ENCODE measurements around the gene GRAP.

The GRAP gene

DNA sequence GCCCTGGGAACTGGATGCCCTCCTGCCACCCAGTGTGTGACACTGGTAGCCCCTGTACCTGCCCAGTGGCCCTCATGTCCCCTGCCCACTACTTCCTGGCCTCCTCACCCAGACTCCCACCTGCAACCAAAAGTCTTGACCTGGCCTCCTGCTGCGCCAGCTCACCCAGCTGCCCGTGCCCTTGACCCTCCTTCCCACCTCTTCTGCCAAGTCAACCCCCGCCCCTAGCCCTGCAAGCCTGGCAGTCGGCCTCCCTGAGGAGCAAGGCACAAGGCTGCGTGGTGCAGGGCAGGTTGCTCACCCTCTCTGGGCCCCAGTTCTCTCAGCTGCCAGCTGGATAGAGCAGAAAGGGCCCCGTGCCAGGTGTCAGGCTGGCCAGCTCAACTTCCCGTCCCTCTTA, 29.9 kb downstream of the GRAP start:
- Histone ChIP-seq H3K27ac (ENCODE audit: low read depth, low read length) (no peak overlapping the region), H3K9ac (ENCODE audit: low read length) (no peak overlapping the region), H3K9me3 (ENCODE audit: control insufficient read depth, insufficient read depth, low read depth, low read length) (no peaks in the 10 kb centered on the region), H3K27me3 (ENCODE audit: control insufficient read depth, insufficient read depth, low read length) (no peaks in the 10 kb centered on the region), H3K4me1 (ENCODE audit: control insufficient read depth, insufficient read depth, low read length) (peaks cover 13% of the 10 kb centered on the region; the same call in 1 of the 2 replicates), H3K36me3 (ENCODE audit: control insufficient read depth, insufficient read depth, low read length) (no peaks in the 10 kb centered on the region), H3K4me3 (ENCODE audit: low read depth, low read length) (no peak overlapping the region)

DNA sequence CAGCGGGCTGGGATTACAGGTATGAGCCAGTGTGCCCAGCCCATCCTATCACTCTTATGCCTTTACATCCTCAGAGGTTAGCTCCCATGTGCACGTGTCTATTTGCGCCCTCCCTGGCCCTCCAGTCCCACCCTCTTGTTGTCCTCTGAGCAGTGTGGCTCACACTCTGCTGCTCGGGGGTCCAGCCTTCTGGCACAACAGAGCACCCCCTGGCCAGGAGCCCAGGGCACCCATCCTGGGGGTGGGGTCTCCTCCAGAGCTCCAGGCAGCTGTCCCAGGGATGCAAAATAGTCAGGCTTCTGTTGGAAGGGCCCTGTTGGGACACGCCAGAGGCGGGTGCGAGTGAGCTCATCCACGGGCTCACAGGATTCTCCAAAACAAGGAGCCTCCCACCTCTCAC, 30.5 kb downstream of the GRAP start:
- Histone ChIP-seq H3K27me3 (ENCODE audit: control insufficient read depth, insufficient read depth, low read length) (no peaks in the 10 kb centered on the region), H3K9me3 (ENCODE audit: control insufficient read depth, insufficient read depth, low read depth, low read length) (no peaks in the 10 kb centered on the region), H3K4me1 (ENCODE audit: control insufficient read depth, insufficient read depth, low read length) (peaks cover 18% of the 10 kb centered on the region; the same call in 1 of the 2 replicates), H3K27ac (ENCODE audit: low read depth, low read length) (no peak overlapping the region), H3K9ac (ENCODE audit: low read length) (no peak overlapping the region), H3K36me3 (ENCODE audit: control insufficient read depth, insufficient read depth, low read length) (no peaks in the 10 kb centered on the region), H3K4me3 (ENCODE audit: low read depth, low read length) (no peak overlapping the region)

DNA sequence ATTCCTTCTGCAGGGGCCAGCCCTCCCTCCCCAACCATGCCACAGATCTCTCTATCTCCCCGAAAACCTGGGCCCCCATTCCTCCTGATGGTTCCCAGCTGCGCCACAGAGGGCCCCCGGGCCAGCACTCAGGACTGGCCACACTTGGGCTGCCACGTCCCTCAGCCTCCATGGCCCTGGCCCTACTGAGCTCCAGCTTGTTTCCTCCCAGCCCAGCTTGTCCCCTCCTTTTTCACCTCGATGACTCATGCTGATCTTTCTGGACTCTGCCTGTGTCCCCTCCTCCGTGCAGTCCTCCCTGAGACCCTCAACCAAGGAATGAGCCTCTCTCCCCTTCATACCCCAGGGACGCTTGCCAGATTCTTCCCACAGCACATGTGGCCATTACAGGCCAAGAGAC, 31.3 kb downstream of the GRAP start:
- no peak overlapping the region for H3K27ac ChIP-seq (ENCODE audit: low read depth, low read length)

DNA sequence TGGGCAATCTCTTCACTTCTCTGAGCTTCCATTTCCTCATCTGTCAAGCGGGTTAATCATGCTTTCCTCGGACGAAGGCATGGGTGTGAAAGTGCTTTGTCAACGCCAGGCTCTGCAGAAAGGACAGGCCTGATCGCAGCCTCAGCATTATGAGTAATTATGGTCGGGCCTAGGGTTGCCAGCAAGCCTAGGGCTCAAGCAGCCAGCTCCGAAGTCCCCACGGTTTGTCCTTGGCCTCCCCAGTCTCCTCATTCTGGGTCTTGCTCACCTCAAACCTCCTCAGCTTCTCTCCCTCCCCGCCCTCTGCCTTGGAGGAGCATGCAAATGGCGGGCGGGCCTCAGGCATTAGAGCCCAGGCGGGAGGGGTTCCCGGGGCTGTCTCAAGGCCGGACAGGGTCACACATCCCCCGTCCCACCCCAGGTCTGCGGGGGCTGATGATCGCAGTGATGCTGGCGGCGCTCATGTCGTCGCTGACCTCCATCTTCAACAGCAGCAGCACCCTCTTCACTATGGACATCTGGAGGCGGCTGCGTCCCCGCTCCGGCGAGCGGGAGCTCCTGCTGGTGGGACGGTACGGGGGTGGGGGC, 32.0 kb downstream of the GRAP start:
- Histone ChIP-seq H3K4me3 (ENCODE audit: low read depth, low read length) (no peak overlapping the region), H3K36me3 (ENCODE audit: control insufficient read depth, insufficient read depth, low read length) (no peaks in the 10 kb centered on the region), H3K4me1 (ENCODE audit: control insufficient read depth, insufficient read depth, low read length) (peaks cover 28% of the 10 kb centered on the region), H3K27me3 (ENCODE audit: control insufficient read depth, insufficient read depth, low read length) (no peaks in the 10 kb centered on the region), H3K9ac (ENCODE audit: low read length) (no peak overlapping the region), H3K27ac (ENCODE audit: low read depth, low read length) (no peak overlapping the region), H3K9me3 (ENCODE audit: control insufficient read depth, insufficient read depth, low read depth, low read length) (no peaks in the 10 kb centered on the region)

More for the DNA sequence above, 31.3 kb downstream of the GRAP start:
- H3K9me3 ChIP-seq (ENCODE audit: control insufficient read depth, insufficient read depth, low read depth, low read length), result no peaks in the 10 kb centered on the region
- no peaks in the 10 kb centered on the region for H3K36me3 ChIP-seq (ENCODE audit: control insufficient read depth, insufficient read depth, low read length)
- peaks cover 27% of the 10 kb centered on the region for H3K4me1 ChIP-seq (ENCODE audit: control insufficient read depth, insufficient read depth, low read length)
- no peak overlapping the region for H3K4me3 ChIP-seq (ENCODE audit: low read depth, low read length)
- no peak overlapping the region for H3K9ac ChIP-seq (ENCODE audit: low read length)
- no peaks in the 10 kb centered on the region for H3K27me3 ChIP-seq (ENCODE audit: control insufficient read depth, insufficient read depth, low read length)

DNA sequence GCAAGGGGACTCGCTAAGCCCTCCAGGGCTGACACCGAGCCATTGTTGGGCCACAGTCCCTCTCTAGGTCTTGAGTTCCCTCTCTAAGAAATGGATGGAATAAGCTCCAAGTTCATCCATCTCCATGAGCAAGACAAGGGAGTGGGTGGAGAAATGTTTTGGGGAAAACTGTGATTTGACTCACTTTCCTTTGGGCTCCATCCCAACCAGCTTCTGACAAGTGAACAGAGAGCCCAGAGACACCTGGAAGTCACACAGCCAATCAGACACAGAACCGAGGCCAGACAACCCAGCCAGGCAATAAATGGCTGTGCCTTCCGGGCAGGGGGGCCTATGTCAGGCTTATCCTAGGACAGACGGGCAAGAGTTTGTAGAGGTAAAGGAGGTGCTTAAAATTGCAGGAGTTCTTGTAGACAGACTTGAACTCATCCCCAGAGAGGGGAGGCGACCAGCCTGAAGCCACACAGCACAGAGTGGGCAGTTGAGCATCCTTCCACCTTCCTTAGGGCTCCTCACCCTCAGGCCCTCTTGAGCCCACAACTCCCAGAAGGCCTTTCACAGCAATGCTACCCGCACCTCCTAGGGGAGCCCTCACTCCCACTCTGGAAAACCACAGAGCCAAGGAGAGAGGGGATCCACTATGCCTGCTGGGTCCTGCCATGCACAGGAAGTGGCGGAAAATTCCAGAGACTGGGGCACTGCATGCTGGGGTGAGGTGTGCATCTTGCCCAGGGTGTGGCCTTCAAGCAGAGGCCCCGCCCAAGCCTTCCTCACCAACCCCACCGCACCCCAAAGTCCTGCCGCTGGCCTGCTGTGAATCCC, 32.7 kb downstream of the GRAP start:
- H3K4me3 ChIP-seq (ENCODE audit: low read depth, low read length), result no peak overlapping the region
- no peak overlapping the region for H3K27ac ChIP-seq (ENCODE audit: low read depth, low read length)
- H3K4me1 ChIP-seq (ENCODE audit: control insufficient read depth, insufficient read depth, low read length), result peaks cover 24% of the 10 kb centered on the region
- no peaks in the 10 kb centered on the region for H3K9me3 ChIP-seq (ENCODE audit: control insufficient read depth, insufficient read depth, low read depth, low read length)
- no peak overlapping the region for H3K9ac ChIP-seq (ENCODE audit: low read length)
- H3K36me3 ChIP-seq (ENCODE audit: control insufficient read depth, insufficient read depth, low read length), result no peaks in the 10 kb centered on the region
- no peaks in the 10 kb centered on the region for H3K27me3 ChIP-seq (ENCODE audit: control insufficient read depth, insufficient read depth, low read length)

DNA sequence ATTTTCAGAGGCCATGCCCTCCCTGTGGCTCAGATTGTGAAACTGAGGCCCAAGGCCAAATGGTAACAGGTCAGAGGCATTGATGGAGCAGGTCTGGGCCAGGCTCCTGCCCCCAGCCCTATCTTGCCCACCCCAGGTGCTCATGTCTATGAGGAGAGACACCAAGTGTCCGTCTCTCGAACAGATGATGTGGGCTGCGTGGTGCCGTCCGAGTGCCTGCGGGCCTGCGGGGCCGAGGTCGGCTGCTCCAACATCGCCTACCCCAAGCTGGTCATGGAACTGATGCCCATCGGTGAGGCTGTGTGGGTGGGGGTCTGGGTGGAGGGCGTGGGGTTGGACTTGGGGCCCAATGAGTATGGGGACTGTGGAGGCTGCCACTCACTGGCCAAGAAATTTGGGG, 33.5 kb downstream of the GRAP start:
- Histone ChIP-seq H3K4me1 (ENCODE audit: control insufficient read depth, insufficient read depth, low read length) (peaks cover 24% of the 10 kb centered on the region), H3K9me3 (ENCODE audit: control insufficient read depth, insufficient read depth, low read depth, low read length) (no peaks in the 10 kb centered on the region), H3K36me3 (ENCODE audit: control insufficient read depth, insufficient read depth, low read length) (no peaks in the 10 kb centered on the region), H3K27me3 (ENCODE audit: control insufficient read depth, insufficient read depth, low read length) (no peaks in the 10 kb centered on the region), H3K9ac (ENCODE audit: low read length) (no peak overlapping the region), H3K4me3 (ENCODE audit: low read depth, low read length) (no peak overlapping the region), H3K27ac (ENCODE audit: low read depth, low read length) (no peak overlapping the region)

DNA sequence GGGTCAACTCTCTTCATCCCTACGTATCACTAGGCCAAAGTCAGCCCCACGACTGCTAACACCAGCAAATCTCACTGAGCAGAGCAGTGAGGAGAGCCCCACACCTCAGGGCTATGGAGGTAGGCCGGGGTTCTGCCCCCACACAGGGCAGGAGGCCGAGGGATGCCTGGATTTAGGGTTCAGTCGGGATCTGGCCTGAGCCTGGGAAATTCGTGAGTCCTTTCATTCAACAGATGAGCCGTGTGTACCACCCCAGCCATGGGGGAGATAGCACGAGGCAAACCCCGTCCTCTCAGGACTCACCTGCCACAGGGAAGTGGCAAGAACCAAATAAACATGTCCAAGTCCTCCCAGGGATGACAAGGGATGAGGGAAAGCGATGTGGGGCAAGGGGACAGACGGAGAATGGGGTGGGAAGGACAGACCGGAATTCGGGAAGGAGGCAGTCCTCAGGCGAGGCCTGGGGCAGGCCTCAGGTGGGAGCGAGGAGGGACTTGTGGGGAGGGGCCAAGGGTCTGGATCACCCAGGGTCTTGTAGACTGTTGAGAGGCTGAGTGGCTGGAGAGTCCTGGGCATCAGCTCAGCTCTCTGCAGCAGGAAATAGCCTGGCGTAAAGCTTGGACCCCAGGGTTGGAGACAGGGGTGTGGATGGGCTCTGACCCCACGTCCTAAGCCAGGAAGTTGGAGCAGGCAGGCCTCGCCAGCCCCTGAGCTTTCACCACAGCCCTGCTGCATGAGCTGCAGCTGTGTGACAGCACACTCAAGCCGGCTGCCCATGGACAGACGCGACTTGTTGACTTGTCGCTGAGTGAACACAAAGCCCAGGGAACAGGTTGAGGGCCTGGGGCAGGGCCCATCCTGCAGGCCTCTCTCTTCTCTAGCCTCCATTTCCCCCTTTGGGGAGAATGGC, 34.3 kb downstream of the GRAP start:
- Histone ChIP-seq H3K9ac (ENCODE audit: low read length) (no peak overlapping the region), H3K27ac (ENCODE audit: low read depth, low read length) (no peak overlapping the region), H3K27me3 (ENCODE audit: control insufficient read depth, insufficient read depth, low read length) (no peaks in the 10 kb centered on the region)

DNA sequence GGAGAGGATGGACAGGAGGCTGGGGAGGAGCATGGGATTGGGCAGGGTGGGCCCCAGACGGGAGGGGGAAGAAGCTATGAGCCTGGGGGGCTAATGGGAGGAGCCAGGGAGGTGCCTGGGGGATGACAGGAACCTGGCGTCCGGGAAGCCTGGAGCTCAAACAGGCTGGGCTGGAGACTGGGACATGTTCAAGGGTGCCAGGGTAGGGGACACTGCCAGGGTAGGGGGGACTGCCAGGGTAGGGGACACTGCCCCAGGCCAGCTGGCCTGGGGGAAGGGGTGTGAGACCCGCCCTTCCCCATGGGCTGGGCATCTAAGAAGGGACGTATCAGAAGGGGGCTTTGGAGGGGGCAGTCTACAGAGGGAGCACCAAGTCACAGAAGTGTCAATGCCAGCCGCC, 35.2 kb downstream of the GRAP start:
- H3K4me3 ChIP-seq (ENCODE audit: low read depth, low read length), result no peak overlapping the region
- no peak overlapping the region for H3K9ac ChIP-seq (ENCODE audit: low read length)
- no peaks in the 10 kb centered on the region for H3K36me3 ChIP-seq (ENCODE audit: control insufficient read depth, insufficient read depth, low read length)

More for the DNA sequence above, 34.3 kb downstream of the GRAP start:
- H3K9me3 ChIP-seq (ENCODE audit: control insufficient read depth, insufficient read depth, low read depth, low read length), result no peaks in the 10 kb centered on the region
- no peaks in the 10 kb centered on the region for H3K36me3 ChIP-seq (ENCODE audit: control insufficient read depth, insufficient read depth, low read length)
- H3K4me3 ChIP-seq (ENCODE audit: low read depth, low read length), result no peak overlapping the region
- H3K4me1 ChIP-seq (ENCODE audit: control insufficient read depth, insufficient read depth, low read length), result peaks cover 24% of the 10 kb centered on the region

DNA sequence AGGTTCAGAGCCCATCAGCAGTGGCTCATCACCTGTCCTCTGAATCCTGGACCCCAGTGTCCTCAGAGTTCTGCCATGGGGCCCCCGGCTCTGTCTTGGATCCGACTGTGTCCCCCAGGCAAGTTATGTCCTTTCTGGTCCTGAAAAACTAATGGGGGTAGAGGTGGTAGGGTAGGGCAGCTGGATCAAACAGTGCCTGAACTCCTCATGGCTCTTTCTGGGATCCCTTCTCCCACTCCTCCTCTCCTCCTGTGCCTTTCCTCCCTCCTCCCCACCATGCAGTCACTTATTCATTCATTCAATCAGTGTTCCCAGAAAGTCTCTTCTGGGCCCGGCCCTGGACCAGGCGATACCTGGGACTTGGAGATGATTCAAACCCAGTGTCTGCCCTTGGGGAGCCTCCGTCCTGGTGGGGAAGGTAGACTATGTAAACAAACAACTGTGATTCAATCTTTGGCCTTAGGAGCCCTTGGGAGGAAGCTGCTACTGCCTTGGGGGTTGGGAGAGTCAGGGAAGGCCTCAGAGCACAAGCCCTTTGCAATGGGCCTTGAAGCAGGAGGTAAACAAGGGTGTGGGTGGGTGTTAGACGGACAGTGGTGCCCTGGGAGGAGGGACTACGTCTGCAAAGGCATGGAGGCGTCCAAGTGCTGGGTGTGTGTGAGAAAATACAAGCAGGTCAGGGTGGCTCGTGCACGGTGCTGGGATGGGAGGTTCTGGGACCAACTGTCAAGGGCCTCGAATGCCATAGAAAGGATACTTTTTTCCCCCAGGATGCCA, 35.8 kb downstream of the GRAP start:
- Histone ChIP-seq H3K27me3 (ENCODE audit: control insufficient read depth, insufficient read depth, low read length) (no peaks in the 10 kb centered on the region), H3K9ac (ENCODE audit: low read length) (no peak overlapping the region), H3K36me3 (ENCODE audit: control insufficient read depth, insufficient read depth, low read length) (no peaks in the 10 kb centered on the region), H3K4me3 (ENCODE audit: low read depth, low read length) (no peak overlapping the region), H3K27ac (ENCODE audit: low read depth, low read length) (no peak overlapping the region), H3K4me1 (ENCODE audit: control insufficient read depth, insufficient read depth, low read length) (peaks cover 24% of the 10 kb centered on the region), H3K9me3 (ENCODE audit: control insufficient read depth, insufficient read depth, low read depth, low read length) (peaks cover 6% of the 10 kb centered on the region)

More for the DNA sequence above, 35.2 kb downstream of the GRAP start:
- Histone ChIP-seq H3K27me3 (ENCODE audit: control insufficient read depth, insufficient read depth, low read length) (no peaks in the 10 kb centered on the region), H3K4me1 (ENCODE audit: control insufficient read depth, insufficient read depth, low read length) (peaks cover 24% of the 10 kb centered on the region), H3K27ac (ENCODE audit: low read depth, low read length) (no peak overlapping the region), H3K9me3 (ENCODE audit: control insufficient read depth, insufficient read depth, low read depth, low read length) (peaks cover 4% of the 10 kb centered on the region)

DNA sequence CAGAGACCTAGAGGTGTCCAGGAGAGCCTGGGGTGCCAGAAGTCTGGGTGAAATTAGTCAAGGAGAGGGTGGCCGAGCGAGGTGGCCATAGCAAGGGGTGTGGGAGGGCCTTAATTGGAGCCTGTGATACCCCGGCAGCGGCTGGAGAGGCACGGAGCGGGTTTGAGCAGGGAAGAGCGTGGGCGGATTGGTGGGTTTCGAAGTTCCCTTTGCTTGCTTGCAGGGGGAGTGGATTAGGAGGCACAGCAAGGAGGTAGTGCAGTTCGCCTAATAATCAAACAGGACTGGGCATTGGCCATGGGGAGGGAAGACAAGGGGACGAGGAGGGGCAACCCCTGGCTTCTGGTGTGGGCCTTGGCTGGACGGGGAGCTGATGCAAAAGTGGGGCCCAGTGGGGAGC, 36.8 kb downstream of the GRAP start:
- H3K9me3 ChIP-seq (ENCODE audit: control insufficient read depth, insufficient read depth, low read depth, low read length), result peaks cover 6% of the 10 kb centered on the region
- H3K27me3 ChIP-seq (ENCODE audit: control insufficient read depth, insufficient read depth, low read length), result no peaks in the 10 kb centered on the region
- peaks cover 25% of the 10 kb centered on the region for H3K4me1 ChIP-seq (ENCODE audit: control insufficient read depth, insufficient read depth, low read length)
- H3K9ac ChIP-seq (ENCODE audit: low read length), result no peak overlapping the region
- no peak overlapping the region for H3K4me3 ChIP-seq (ENCODE audit: low read depth, low read length)
- H3K27ac ChIP-seq (ENCODE audit: low read depth, low read length), result no peak overlapping the region
- no peaks in the 10 kb centered on the region for H3K36me3 ChIP-seq (ENCODE audit: control insufficient read depth, insufficient read depth, low read length)

Measured in HUES6 (cell line).